ENCODE measurements around the gene KLHL10.
A peak's percentile ranks its signal among the peaks of the same experiment; 100 is the strongest.
"Not testable (repeated sequence)": the region's sequence is repeated elsewhere in the genome, so short reads cannot be mapped to it uniquely, and the experiment has no call there.

KLHL10 gene

DNA sequence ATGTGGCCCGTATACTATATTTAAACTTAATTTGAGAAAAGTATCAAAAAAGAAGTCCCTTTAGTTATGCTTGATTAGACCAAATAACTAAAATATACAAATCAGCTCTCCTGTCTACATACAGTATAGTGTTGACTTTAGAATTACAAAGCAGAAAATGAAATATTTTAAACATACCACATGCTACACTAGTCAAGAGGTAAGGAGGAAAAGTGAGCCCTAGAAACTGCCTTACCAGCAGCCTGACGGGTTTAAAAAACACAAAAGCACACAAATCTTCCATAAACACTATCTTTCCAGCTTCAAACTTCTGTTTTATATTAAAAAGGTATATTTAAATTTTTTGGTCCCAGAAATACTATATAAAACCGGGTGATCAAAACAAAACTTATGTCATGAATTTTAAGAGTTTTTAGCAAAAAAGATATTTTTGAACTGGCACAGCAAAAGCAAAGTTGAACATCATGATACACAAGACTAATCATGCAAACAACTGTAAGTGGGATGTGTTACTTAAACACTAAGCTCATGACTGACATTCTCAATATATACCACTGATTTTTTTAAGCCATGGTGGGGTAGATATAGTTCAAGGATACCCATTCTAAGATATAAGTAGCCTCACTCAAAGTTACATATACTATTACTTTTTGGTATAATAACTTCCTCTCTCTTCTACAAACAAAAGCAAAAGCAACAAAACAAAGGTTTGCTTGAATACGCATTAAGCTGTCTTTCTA, 11.8 kb downstream of the KLHL10 start:
- no peak for DNase-seq (ENCODE audit: low read depth in 1 of 2, low spot score in 1 of 2)

DNA sequence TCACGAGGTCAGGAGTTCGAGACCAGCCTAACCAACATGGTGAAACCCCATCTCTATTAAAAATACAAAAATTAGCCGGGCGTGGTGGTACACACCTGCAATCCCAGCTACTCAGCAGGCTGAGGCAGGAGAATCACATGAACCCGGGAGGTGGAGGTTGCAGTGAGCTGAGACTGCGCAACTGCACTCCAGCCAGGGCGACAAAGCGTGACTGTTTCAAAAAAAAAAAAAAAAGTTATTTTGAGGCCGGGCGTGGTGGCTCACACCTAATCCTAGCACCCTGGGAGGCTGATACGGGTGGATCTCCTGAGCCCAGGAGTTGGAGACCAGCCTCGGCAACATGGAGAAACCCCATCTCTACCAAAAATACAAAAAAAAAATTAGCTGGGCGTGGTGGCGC, 13.8 kb downstream of the KLHL10 start:
- DNase-seq (ENCODE audit: low read depth in 1 of 2, low spot score in 1 of 2), result not testable (repeated sequence)

- no peak for DNase-seq (ENCODE audit: low read depth in 1 of 2, low spot score in 1 of 2)
Measured at GRCh38 chr17:41860254-41860931, 22.8 kb downstream of the KLHL10 start.

DNA sequence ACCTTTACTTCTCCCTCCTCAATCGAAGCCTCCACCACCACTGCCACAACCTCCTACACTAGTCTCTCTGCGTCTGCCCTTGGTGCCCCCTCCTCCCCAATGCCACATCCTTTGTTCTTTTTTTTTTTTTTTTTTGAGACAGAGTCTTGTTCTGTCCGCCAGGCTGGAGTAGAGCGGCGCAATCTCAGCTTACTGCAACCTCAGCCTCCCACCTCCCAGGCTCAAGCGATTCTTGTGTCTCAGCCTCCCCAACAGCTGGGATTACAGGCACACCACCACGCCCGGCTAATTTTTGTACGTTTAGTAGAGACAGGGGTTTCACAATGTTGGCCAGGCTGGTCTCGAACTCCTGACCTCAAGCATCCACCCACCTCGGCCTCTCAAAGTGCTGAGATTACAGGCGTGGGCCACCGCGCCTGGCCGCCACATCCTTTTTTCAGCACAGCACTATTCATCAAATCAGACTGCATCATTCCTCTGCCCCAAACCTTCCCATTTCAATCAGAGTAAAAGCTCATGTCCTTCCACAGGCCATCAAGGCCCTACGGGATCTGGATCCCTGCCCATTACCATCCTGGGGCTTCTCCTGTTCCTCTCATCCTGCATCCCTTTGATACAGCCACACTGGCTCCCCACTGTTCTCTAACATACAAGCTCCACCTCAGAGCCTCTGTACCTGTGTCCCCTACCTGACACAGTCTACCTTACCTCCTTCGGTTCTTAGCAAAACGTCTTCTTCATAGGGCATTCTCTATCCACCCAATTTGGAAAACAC, 25.6 kb downstream of the KLHL10 start:
- DNase-seq (ENCODE audit: low read depth in 1 of 2, low spot score in 1 of 2), result peak in 1 of 2 donors; percentile 1

DNA sequence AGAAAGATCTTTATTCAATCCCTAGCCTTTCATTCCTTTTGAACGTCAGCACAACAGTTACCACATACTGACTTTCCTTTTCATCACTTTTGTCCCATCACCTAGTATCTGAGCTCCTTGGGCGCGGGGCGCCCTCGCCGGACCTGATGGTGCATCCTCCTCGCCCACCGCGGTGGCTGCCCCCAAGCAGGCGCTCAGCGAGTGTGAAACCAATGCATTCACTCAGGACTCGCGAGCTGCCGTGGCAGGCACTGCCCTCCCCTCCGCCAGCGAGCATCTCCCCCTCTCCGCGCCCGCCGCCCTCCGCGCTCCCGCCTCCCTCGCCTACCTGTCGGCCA, 26.8 kb downstream of the KLHL10 start:
- no peak for DNase-seq (ENCODE audit: low read depth in 1 of 2, low spot score in 1 of 2)

DNA sequence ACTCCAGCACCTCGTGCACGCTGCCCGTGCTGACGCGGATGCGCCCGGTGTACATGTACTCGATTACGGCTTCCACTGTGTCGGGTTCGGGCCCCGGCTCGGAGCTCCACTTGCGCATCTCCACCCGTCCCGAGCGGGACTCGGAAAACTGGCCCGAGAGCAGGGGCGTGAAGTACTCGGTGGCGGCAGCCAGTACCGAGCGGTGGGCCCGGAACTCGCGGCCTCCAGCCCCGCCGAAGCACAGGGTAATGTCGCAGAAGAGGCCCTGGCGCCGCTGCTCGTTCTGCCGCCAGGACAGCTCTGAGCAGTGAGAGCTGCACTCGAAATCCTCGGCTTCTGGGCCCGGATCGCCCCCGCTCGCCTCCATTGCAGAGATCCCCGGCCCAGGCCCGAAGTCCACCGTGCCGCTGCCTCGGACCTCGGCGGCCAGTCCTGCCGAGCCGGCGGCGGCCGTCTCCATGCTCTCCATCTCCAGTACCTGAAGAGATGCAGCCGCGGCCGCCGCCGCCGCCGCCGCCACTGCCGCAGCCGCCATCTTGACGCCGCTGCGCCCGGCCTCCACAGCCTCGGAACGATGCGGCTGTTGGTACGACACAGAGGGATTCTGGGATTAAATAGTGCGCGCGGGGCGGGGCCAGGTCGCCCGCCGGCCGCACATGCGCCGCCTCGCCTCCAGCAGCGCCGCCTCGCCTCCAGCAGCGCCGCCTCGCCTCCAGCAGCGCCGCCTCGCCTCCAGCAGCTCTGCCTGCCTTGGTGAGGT, 27.4 kb downstream of the KLHL10 start, which contains the start of gene KLHL11:
TSS of gene KLHL11 (minus strand) at position 588 of the 760 bp plus-strand sequence. CDS start at position 535, 53 bp downstream.
- DNase-seq (ENCODE audit: low read depth in 1 of 2, low spot score in 1 of 2), result peak; percentile 74 to 81

DNA sequence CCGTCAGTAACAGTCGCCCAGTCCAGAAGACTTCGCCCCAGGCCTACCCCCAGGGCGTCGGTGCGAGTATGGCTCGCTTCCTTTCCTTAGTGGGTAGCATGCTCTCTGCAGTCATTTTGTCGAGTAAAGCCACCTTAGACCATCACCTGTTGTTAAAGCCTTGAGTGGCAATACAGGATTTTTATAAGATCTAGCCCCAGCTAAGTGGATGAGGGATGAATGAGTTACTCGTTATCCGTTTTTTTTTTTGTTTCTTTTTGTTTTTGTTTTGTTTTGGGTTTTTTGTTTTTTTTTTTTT, 27.9 kb downstream of the KLHL10 start:
- DNase-seq (ENCODE audit: low read depth in 1 of 2, low spot score in 1 of 2), result no peak

GRCh38 chr17:41868568-41868967, 30.9 kb downstream of the KLHL10 start:
- no peak for DNase-seq (ENCODE audit: low read depth in 1 of 2, low spot score in 1 of 2)

GRCh38 chr17:41869426-41869825, 31.8 kb downstream of the KLHL10 start:
- DNase-seq (ENCODE audit: low read depth in 1 of 2, low spot score in 1 of 2), result no peak

DNA sequence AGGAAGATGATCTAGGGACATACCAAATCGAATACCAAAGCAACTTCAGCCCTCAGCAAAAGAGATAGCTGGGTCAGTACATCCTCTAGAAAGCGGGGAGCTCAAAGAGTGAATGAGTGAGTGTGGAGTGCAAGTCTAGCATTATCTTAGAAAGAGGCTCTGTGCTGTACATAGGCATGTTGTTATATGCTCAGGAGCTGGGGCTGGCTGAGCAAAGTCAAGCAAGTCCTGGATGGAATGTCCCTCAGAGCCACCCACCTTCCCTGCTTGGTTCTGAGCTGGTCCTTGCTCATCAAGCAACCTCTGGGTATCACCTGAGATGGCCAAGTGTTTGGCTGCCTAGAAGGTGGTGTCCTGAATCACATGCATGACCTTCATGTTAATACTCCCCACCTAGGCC, 32.5 kb downstream of the KLHL10 start:
- DNase-seq (ENCODE audit: low read depth in 1 of 2, low spot score in 1 of 2), result no peak

DNA sequence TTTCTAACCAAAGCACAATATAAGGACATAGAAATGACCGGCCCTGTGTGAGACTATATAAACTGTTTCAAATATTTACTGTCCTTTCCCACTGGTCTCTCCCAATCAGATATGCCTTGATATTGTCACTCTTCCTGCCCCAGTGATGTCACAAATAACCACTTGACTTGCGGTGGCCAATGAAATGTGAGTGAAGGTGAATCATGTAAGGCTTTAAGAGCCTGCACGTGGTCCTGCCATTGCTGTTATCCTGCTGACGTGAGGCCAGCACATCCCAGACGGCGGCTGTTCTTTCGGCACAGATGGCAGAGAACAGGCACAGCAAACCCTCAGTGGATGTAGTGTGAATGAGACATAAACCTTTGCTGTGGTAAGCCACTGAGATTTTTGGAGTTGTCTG, 33.0 kb downstream of the KLHL10 start:
- no peak for DNase-seq (ENCODE audit: low read depth in 1 of 2, low spot score in 1 of 2)

DNA sequence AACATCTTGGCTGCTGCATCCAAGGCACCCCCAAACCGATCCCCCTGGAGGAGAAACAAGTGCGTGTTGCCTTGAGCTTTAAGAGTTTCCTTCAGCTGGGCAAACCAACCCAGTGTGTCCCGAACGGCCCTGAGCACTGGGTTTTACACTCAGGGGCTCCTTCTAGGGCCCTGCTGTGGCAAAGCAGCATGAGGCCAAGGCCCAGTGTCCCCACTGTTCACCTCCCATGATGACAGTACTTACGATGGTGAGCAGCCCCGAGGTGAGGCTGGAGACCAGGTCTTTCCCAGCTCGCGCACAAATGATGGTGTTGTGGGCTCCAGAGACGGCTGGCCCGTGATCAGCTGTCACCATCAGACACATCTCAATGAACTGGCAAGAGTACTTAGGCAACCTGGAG, 34.2 kb downstream of the KLHL10 start:
- DNase-seq (ENCODE audit: low read depth in 1 of 2, low spot score in 1 of 2), result no peak

- DNase-seq (ENCODE audit: low read depth in 1 of 2, low spot score in 1 of 2), result no peak
Measured at GRCh38 chr17:41873559-41874292, 36.1 kb downstream of the KLHL10 start.

DNA sequence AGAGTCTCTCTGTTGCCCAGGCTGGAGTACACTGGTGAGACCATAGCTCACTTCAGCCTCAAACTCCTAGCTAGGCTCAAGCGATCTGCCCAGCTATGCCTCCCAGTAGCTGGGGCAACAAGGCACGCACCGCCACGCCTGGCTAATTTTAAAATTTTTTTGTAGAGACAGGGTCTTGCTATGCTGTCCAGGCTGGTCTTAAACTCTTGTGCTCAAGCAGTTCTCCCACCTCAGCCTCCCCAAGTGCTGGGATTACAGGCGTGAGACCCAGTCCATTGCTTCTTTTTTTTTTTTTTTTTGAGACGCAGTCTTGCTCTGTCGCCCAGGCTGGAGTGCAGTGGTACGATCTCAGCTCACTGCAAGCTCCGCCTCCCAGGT, 36.7 kb downstream of the KLHL10 start:
- not testable (repeated sequence) for DNase-seq (ENCODE audit: low read depth in 1 of 2, low spot score in 1 of 2)

DNA sequence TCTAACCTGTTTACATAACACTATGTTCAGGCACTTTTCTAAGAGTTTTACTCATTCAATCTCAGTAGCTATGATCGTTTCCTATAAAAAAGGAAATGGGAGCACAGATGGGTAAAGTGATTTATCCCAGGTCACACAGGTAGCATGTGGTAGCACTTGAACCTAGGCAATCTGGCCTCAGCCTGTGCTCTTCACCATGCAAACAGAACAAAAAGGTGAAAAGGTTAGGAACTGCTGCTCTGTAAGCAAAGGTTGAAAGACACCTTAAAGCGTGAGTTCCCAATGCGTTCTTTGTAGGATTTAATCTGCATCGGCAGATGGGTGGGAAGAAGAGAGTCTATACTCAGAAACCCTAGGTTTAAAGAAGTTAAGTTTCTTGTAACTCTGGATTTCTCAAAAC, 42.5 kb downstream of the KLHL10 start:
- no peak for DNase-seq (ENCODE audit: low read depth in 1 of 2, low spot score in 1 of 2)

DNA sequence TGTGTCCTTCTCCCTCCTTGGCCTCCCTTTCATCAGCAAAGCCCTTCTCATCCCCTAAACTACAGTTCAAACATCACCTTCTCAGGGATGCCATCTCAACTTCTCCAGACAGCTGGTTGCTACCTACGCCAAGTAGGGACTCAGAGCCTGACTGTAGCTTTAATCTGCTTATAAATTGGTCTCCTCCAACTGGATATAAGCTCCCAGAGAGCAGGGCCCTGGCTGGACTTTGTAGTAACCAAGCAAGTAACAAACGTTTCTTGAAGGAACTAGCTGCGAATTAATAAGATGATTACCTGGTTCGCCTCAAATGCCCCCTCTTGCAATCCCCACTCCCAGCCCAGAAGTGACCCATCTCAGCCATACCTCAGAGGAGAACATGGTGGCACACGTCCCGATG, 45.1 kb downstream of the KLHL10 start:
- DNase-seq (ENCODE audit: low read depth in 1 of 2, low spot score in 1 of 2), result no peak

- no peak for DNase-seq (ENCODE audit: low read depth in 1 of 2, low spot score in 1 of 2)
Measured at GRCh38 chr17:41885733-41886132, 48.1 kb downstream of the KLHL10 start.

- DNase-seq (ENCODE audit: low read depth in 1 of 2, low spot score in 1 of 2), result no peak
Measured at GRCh38 chr17:41888332-41888965, 50.8 kb downstream of the KLHL10 start.

GRCh38 chr17:41891135-41892020, 53.8 kb downstream of the KLHL10 start:
- no peak for DNase-seq (ENCODE audit: low read depth in 1 of 2, low spot score in 1 of 2)

- DNase-seq (ENCODE audit: low read depth in 1 of 2, low spot score in 1 of 2), result no peak
Measured at GRCh38 chr17:41892021-41892376, 54.4 kb downstream of the KLHL10 start.

Measured in stimulated activated CD4-positive, alpha-beta T cell treated with anti-CD3 and anti-CD28 coated beads, Interleukin-15, amount 100 ng/mL, for 1 hour (primary cell).